Esophagus muscularis mucosa (tissue), 4 donors: ENCODE data around the gene HCFC1R1.

Source experiments
- EP300 ChIP-seq: sonication (generic); formaldehyde crosslinking; IDR thresholded peaks from one replicate; pipeline ENCODE4 v1.6.1; 2017; ENCODE audit warnings: antibody characterized with exemption
- POLR2A ChIP-seq: fragments of 450-650 bp; IDR thresholded peaks from one replicate; pipeline ENCODE4 v1.6.1; 2017; ENCODE audit warnings: antibody characterized with exemption, moderate library complexity, mild to moderate bottlenecking, low read depth
- TF ChIP-seq, protein P1 (sequence below), 3 experiments: fragments of 200-600 bp in 2 of 3; fragments of 450-650 bp in 1 of 3; sonication (generic) in 2 of 3; IDR thresholded peaks; one replicate each; pipeline ENCODE4 v1.5.1; 2017 to 2019; ENCODE audit warnings: antibody characterized with exemption in 3 of 3, mild to moderate bottlenecking in 2 of 3, moderate library complexity in 1 of 3

DNA sequence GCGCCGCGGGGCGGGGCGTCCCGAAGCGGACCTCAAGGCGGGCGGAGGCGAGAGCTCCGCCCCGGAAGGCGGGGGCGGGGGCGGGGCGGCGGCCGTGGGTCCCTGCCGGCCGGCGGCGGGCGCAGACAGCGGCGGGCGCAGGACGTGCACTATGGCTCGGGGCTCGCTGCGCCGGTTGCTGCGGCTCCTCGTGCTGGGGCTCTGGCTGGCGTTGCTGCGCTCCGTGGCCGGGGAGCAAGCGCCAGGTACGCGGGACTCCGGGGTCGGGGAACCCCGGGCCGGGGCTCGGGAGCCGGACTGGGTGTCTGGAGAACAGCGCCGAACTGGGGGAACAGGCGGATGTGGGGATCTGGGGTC lies 3.5 kb downstream of the HCFC1R1 start, which contains the start of gene TNFRSF12A:
- TF ChIP-seq, protein P1, sequence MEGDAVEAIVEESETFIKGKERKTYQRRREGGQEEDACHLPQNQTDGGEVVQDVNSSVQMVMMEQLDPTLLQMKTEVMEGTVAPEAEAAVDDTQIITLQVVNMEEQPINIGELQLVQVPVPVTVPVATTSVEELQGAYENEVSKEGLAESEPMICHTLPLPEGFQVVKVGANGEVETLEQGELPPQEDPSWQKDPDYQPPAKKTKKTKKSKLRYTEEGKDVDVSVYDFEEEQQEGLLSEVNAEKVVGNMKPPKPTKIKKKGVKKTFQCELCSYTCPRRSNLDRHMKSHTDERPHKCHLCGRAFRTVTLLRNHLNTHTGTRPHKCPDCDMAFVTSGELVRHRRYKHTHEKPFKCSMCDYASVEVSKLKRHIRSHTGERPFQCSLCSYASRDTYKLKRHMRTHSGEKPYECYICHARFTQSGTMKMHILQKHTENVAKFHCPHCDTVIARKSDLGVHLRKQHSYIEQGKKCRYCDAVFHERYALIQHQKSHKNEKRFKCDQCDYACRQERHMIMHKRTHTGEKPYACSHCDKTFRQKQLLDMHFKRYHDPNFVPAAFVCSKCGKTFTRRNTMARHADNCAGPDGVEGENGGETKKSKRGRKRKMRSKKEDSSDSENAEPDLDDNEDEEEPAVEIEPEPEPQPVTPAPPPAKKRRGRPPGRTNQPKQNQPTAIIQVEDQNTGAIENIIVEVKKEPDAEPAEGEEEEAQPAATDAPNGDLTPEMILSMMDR (IDR thresholded peaks at IDR 0.05): peak in 1 of 3 experiments; percentile 12
- peak; percentile 69 for TF ChIP-seq POLR2A
- no peak for TF ChIP-seq EP300
